ENCODE data around the gene SLC6A17.

SLC6A17 gene

DNA sequence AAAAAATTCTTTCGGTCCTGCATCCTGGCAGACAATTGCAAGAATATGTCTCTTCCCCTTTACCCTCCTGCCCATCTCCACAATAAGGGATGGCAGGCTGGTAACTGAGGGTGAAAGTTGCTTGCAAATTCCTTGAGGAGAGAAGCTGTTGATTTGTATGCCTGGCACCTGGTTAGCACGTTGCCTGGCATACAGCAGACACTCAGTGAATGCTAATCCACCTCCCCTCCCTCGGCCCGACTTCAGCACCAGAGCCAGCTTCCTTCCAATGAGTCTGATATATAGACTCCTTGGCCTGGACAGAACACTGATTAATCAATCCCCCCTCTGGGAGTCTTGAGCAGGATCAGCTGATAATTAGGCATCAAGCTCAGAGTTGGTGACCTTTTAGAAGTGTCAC is 99.0 kb downstream of the SLC6A17 start:
- H3K27ac Mint-ChIP-seq = no peak overlapping the region
- peaks cover 7 to 23% of the 10 kb centered on the region in 2 donors for H3K4me1 Mint-ChIP-seq
- ATAC-seq (replicated peaks) = no peak
- peaks cover 0 to 2% of the 10 kb centered on the region in 2 donors for H3K9me3 Mint-ChIP-seq
- no peaks in the 10 kb centered on the region for H3K36me3 Mint-ChIP-seq
- no peaks in the 10 kb centered on the region for H3K27me3 Mint-ChIP-seq
- no peak for DNase-seq
- no peak overlapping the region for H3K4me3 Mint-ChIP-seq

DNA sequence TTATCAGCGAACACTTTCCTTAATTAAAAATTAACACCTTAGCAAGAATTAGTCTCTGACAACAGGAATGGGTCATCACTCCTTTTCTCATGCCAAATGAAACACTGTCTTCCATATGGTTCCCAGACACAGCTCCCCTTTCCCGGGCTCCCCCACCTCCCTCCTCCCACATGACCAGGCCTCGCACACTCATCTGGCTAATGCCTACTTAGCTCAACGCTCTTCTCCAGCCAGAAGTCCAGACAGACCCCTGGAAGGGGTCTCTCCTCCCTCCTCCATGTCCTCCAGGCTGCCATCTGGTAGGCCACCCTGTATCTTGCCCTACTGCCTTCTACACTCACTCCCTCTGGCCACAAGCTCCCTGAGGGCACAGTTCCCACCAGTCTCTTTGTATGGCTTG is 99.7 kb downstream of the SLC6A17 start:
- no peak overlapping the region for H3K4me3 Mint-ChIP-seq
- H3K27me3 Mint-ChIP-seq = no peaks in the 10 kb centered on the region
- DNase-seq (no peak), ATAC-seq (replicated peaks) (no peak)
- H3K4me1 Mint-ChIP-seq = peaks cover 2 to 16% of the 10 kb centered on the region in 2 donors
- peaks cover 0 to 2% of the 10 kb centered on the region in 2 donors for H3K9me3 Mint-ChIP-seq
- no peak overlapping the region for H3K27ac Mint-ChIP-seq
- H3K36me3 Mint-ChIP-seq = no peaks in the 10 kb centered on the region

DNA sequence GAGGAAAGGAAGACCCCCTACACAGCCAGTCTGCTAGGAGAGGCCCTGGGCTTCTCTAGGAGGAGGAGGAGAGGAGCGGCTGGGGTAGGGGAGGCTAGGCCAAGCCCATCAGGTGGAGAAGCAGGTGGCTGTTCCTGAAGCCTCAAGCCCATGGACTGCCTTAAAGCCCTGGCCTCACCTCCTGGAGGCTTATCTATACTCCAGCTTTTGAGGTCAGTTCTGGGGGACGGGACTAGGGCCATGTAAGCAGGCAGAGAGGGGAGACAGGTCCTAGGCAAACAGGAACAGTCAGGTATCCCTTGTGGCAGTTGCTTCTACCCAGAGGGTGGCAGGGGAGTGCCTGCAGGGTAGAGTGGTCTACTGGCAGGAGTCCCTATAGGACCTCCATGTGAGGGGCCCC is 100.5 kb downstream of the SLC6A17 start:
- Mint-ChIP-seq H3K4me1 (peaks cover 1 to 16% of the 10 kb centered on the region in 2 donors), H3K27ac (no peak overlapping the region), H3K27me3 (no peaks in the 10 kb centered on the region), H3K36me3 (no peaks in the 10 kb centered on the region), H3K9me3 (peaks cover 0 to 2% of the 10 kb centered on the region in 2 donors), H3K4me3 (no peak overlapping the region)
- ATAC-seq (replicated peaks) (no peak), DNase-seq (no peak)

Data from stimulated activated naive B cell treated with anti-CD40 and anti-IgM and Interleukin-4, amounts not matched to agents 10 μg/mL and 1 μg/mL and 100 μg/mL, for 72 hours (primary cell).